ENCODE results near the gene SLC25A21. TPM values are rescaled to one million over a fixed set of nuclear protein-coding genes. Genes with fewer than 3 reads are reported as not detected.

Gene SLC25A21
- total and polyA plus RNA-seq, 10 of the 15 experiments (the other 5 are each of a cell fraction or from before 2014, with no cell fraction given) = 0.06 to 0.72 (median 0.17) TPM; not detected in 3

- intact Hi-C loops (cut with micrococcal nuclease; ENCODE audit: unreplicated experiment) (loop anchor here (1.0 to 2.0 kb wide), 4 partner anchors 169 to 389 kb away; partner anchors contain the start of gene PAX9), in situ Hi-C loops (cut with MboI) (no loop called here)
- ChIA-PET POLR2A (interaction anchor here (0.6 kb wide), 1 partner anchor 1011 kb away, joined by 3 read pairs; no protein-coding TSS in a partner anchor), SMC1A (ENCODE audit: uncharacterized antibody, unreplicated experiment) (interaction anchor here (0.5 to 4.6 kb wide), 34 partner anchors 9 to 872 kb away, joined by 3 to 50 read pairs (median 4); partner anchors contain the start of gene PAX9), CTCF (interaction anchor here (0.6 to 8.9 kb wide), 56 partner anchors 9 to 1063 kb away, joined by 3 to 134 read pairs (median 4); partner anchors contain the start of gene PAX9), RAD21 (ENCODE audit: unreplicated experiment) (interaction anchor here (0.8 to 2.4 kb wide), 28 partner anchors 9 to 872 kb away, joined by 3 to 62 read pairs (median 5); partner anchors contain the start of gene PAX9)
- WGBS (ENCODE audit: insufficient coverage, insufficient replicate concordance, low lambda C conversion rate, missing lambda C conversion rate) = 2% methylated on average over 12 of the region's 12 CpGs
- Histone ChIP-seq H3K27ac (ENCODE audit: control insufficient read depth, insufficient read depth) (no peak overlapping the region), H3K4me2 (ENCODE audit: control insufficient read depth, insufficient read depth) (no peak overlapping the region), H3K36me3 (ENCODE audit: control insufficient read depth in 2 of 2, insufficient read depth in 2 of 2, low read length in 1 of 2) (no peaks in the 10 kb centered on the region), H3K79me2 (ENCODE audit: control insufficient read depth, insufficient read depth, low read length) (no peaks in the 10 kb centered on the region), H3K9me3 (replicated peaks; ENCODE audit: control insufficient read depth, insufficient read depth, low read length) (no peaks in the 10 kb centered on the region), H3K4me3 (no peak overlapping the region), H3K27me3 (replicated peaks in 1 of 2; ENCODE audit: control insufficient read depth in 2 of 2, insufficient read depth in 2 of 2, low read length in 1 of 2) (no peaks in the 10 kb centered on the region), H4K20me1 (ENCODE audit: control insufficient read depth, insufficient read depth) (no peaks in the 10 kb centered on the region), H3K4me1 (ENCODE audit: control insufficient read depth, insufficient read depth, low read length) (no peaks in the 10 kb centered on the region), H3K9ac (ENCODE audit: control insufficient read depth, insufficient read depth, low read length) (no peak overlapping the region), H2AFZ (ENCODE audit: control insufficient read depth, low read depth, low read length) (no peak overlapping the region)
- no TSS peak for BruUV-seq (replicated peaks)
- DNase-seq (ENCODE audit: low read depth, low spot score) (no peak), ATAC-seq (peak; percentile 85), FAIRE-seq (peak; percentile 78)
- TF ChIP-seq CHD1 (IDR thresholded peaks at IDR 0.05; ENCODE audit: low read depth, low read length) = no peak
- peak; percentile 91 to 98 (median 95) for TF ChIP-seq CTCF (IDR thresholded peaks at IDR 0.05 in 2 of 3, conservative IDR thresholded peaks at IDR 0.05 in 1 of 3; ENCODE audit: control insufficient read depth in 2 of 3, extremely low read depth in 1 of 3, insufficient read depth in 1 of 3, low read depth in 3 of 3, low read length in 3 of 3)
- peak; percentile 78 for TF ChIP-seq SMC3 (IDR thresholded peaks at IDR 0.05; ENCODE audit: borderline replicate concordance, low read length)
- TF ChIP-seq RAD21 (IDR thresholded peaks at IDR 0.05; ENCODE audit: insufficient read depth, low read depth, low read length) = peak; percentile 95
- no peak for TF ChIP-seq KAT2A (conservative IDR thresholded peaks at IDR 0.05; ENCODE audit: control insufficient read depth, low read depth, low read length)
Measured at GRCh38 chr14:36941783-36942521, 230.5 kb downstream of the SLC25A21 start.

Data from GM12878 (cell line).